Spleen (tissue), 11 donors: ENCODE data around the gene POU2F1. TPM values are rescaled to one million over a fixed set of nuclear protein-coding genes. Genes with fewer than 3 reads are reported as not detected.

ENCODE experiments used
- DNase-seq: peaks from one replicate; pipeline ENCODE4 v3.0.0-alpha.2; 2020
- H3K27ac ChIP-seq, 8 donors: fragments of 200-600 bp; sonication (generic) in 7 of 8; 1 replicate in 4 of 8; 2 replicates in 4 of 8; pipeline versions ENCODE4 v1.5.0 to v1.8.0; 2016 to 2021; ENCODE audit warnings: inconsistent platforms in 4 of 8, mild to moderate bottlenecking in 4 of 8, moderate library complexity in 1 of 8
- H3K27me3 ChIP-seq, 7 donors: fragments of 200-600 bp; sonication (generic) in 6 of 7; replicated peaks in 1 of 7; 1 replicate in 4 of 7; 2 replicates in 3 of 7; pipeline versions ENCODE4 v1.5.0 to v1.8.0; 2016 to 2021; ENCODE audit warnings: inconsistent platforms in 3 of 7, mild to moderate bottlenecking in 1 of 7
- H3K36me3 ChIP-seq, 6 donors: fragments of 200-600 bp; sonication (generic) in 5 of 6; 1 replicate in 4 of 6; 2 replicates in 2 of 6; pipeline versions ENCODE4 v1.5.0 to v1.8.0; 2016 to 2021; ENCODE audit warnings: inconsistent platforms in 2 of 6
- H3K4me1 ChIP-seq, 6 donors: fragments of 200-600 bp; sonication (generic) in 5 of 6; 1 replicate in 3 of 6; 2 replicates in 3 of 6; pipeline versions ENCODE4 v1.5.0 to v1.8.0; 2016 to 2021; ENCODE audit warnings: inconsistent platforms in 3 of 6
- H3K4me3 ChIP-seq, 8 donors: fragments of 200-600 bp; sonication (generic) in 7 of 8; 1 replicate in 4 of 8; 2 replicates in 4 of 8; pipeline versions ENCODE4 v1.5.0 to v1.8.0; 2016 to 2021; ENCODE audit warnings: inconsistent platforms in 4 of 8, mild to moderate bottlenecking in 4 of 8, moderate library complexity in 2 of 8
- H3K9me3 ChIP-seq, 8 donors: fragments of 200-600 bp; sonication (generic) in 7 of 8; 1 replicate in 4 of 8; 2 replicates in 4 of 8; pipeline versions ENCODE4 v1.5.0 to v1.8.0; 2016 to 2021; ENCODE audit warnings: inconsistent platforms in 4 of 8
- CTCF ChIP-seq, 11 experiments: fragments of 200-600 bp in 7 of 11; fragments of 450-650 bp in 4 of 11; sonication (generic) in 4 of 11; IDR thresholded peaks in 8 of 11; conservative IDR thresholded peaks in 3 of 11; 1 replicate in 7 of 11; 2 replicates in 4 of 11; pipeline versions ENCODE4 v1.4.0 to v1.8.0; 2016 to 2021; ENCODE audit warnings: antibody characterized with exemption in 11 of 11, inconsistent platforms in 4 of 11, mild to moderate bottlenecking in 1 of 11
- POLR2A ChIP-seq, 3 donors: fragments of 450-650 bp; IDR thresholded peaks; one replicate each; pipeline ENCODE4 v1.5.1; 2017; ENCODE audit warnings: antibody characterized with exemption in 3 of 3, mild to moderate bottlenecking in 1 of 3
- POLR2AphosphoS5 ChIP-seq, 3 donors: sonication (generic); formaldehyde crosslinking; IDR thresholded peaks; one replicate each; pipeline ENCODE4 v1.5.1; 2017; ENCODE audit warnings: antibody characterized with exemption in 3 of 3
- WGBS, 5 donors: extraction: QIAGEN DNeasy Blood & Tissue Kit in 3 of 5; methylation state at CpG; one replicate each; pipeline versions ENCODE4 v1.1.5 to v1.1.7; 2013 to 2018; 5-methylcytosine and 5-hydroxymethylcytosine counted together
- intact Hi-C: fragments of 100-400 bp; cut with DNase I; formaldehyde crosslinking; loops from one replicate; pipeline ENCODE4 v1.15.0; 2023; ENCODE audit warnings: low total_unique reads
- polyA plus RNA-seq, 3 donors: library from polyadenylated mRNA; stranded (reverse); fragments of 200-250 nt; gene quantifications; one replicate each; pipeline ENCODE4 v1.2.1, GENCODE V29; 2013
- total RNA-seq, 7 donors: library from RNA; depleted of rRNA in 3 of 7; stranded (reverse); fragments of >200 nt in 3 of 7; fragmentation: NEBNext Ultra II Directional in 4 of 7; extraction: Animal tissue kit (Norgen Biotek cat#: 25700) in 4 of 7; gene quantifications; one replicate each; pipeline versions ENCODE4 v1.1.0 to v1.2.1, GENCODE V29; 2016 to 2021
- donor health status: healthy with polysubstance abuse.
- donor health status: DM: no; HTN: no; CAD: no; lungs with moderate emphysema.
- donor health status: DM: no; HTN: no; CAD: no.
- donor health status: Bipolar disorder and iron deficiency.
- donor health status: healthy.
- donor health status: DM: no; HTN: no; CAD: no.
- donor health status: DM: yes; HTN: yes; CAD: no.

The POU2F1 gene
- total and polyA plus RNA-seq, 10 donors, result 1.8 to 60.3 (median 27.4) TPM

GRCh38 chr1:167332503-167332902, 111.8 kb downstream of the POU2F1 start:
- 19 to 62% (median 24%) methylated on average over 1 of the region's 1 CpG for WGBS, 5 donors
- Histone ChIP-seq H3K36me3 (peaks cover 0 to 33% (median 1%) of the 10 kb centered on the region in 6 donors), H3K9me3 (peaks cover 0 to 14% (median 9%) of the 10 kb centered on the region in 8 donors), H3K27me3 (no peaks in the 10 kb centered on the region), H3K27ac (peak overlapping the region in 4 of 8 donors; percentile 21 to 83 (median 80)), H3K4me3 (peak overlapping the region in 2 of 8 donors; percentile 34 to 62), H3K4me1 (peaks cover 5 to 66% (median 41%) of the 10 kb centered on the region in 6 donors)
- intact Hi-C loops, result no loop called here
- DNase-seq, result no peak
- no peak for TF ChIP-seq CTCF (IDR thresholded peaks at IDR 0.05 in 8 of 11, conservative IDR thresholded peaks at IDR 0.05 in 3 of 11)
- no peak for TF ChIP-seq POLR2A (IDR thresholded peaks at IDR 0.05)
- no peak for TF ChIP-seq POLR2AphosphoS5 (IDR thresholded peaks at IDR 0.05)

- peaks cover 0 to 39% (median 7%) of the 10 kb centered on the region in 6 donors for H3K36me3 ChIP-seq
- no peak for TF ChIP-seq CTCF (IDR thresholded peaks at IDR 0.05 in 8 of 11, conservative IDR thresholded peaks at IDR 0.05 in 3 of 11)
- no peak for TF ChIP-seq POLR2A (IDR thresholded peaks at IDR 0.05)
- peaks cover 0 to 20% (median 13%) of the 10 kb centered on the region in 8 donors for H3K9me3 ChIP-seq
- peak overlapping the region in 1 of 8 donors; percentile 62 for H3K4me3 ChIP-seq
- 69 to 76% (median 72%) methylated on average over 2 of the region's 2 CpGs for WGBS, 5 donors
- no peaks in the 10 kb centered on the region for H3K27me3 ChIP-seq
- DNase-seq, result no peak
- H3K4me1 ChIP-seq, result peaks cover 4 to 60% (median 41%) of the 10 kb centered on the region in 6 donors
- intact Hi-C loops, result no loop called here
- peak overlapping the region in 2 of 8 donors; percentile 82 to 83 for H3K27ac ChIP-seq
These were observed 112.4 kb downstream of the POU2F1 start for GRCh38 chr1:167333124-167333523.

DNA sequence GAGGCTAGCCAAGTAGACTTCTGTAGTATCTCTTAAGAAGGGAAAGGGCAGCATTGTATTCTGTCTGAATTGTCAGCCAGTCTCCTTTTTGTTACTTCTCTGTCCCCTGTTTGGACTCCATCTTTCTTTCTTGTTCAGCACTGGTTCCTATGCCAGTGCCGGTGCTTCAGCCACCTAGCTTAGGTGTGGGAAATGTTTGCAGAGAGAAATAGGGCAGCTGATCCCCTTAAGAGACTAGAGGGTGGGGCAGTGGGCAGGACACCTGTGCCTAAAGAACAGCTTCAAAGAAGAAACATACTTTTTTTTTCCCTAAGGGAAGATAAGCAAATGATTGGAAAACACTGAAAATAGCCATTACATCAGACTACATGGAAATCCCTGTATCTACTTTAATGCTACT, 113.0 kb downstream of the POU2F1 start:
- Histone ChIP-seq H3K36me3 (peaks cover 0 to 45% (median 8%) of the 10 kb centered on the region in 6 donors), H3K4me1 (peaks cover 0 to 54% (median 36%) of the 10 kb centered on the region in 6 donors), H3K4me3 (peak overlapping the region in 1 of 8 donors; percentile 62), H3K27me3 (no peaks in the 10 kb centered on the region), H3K9me3 (peaks cover 0 to 26% (median 13%) of the 10 kb centered on the region in 8 donors), H3K27ac (peak overlapping the region in 2 of 8 donors; percentile 82 to 83)
- intact Hi-C loops, result no loop called here
- WGBS, 5 donors, result 76 to 100% (median 90%) methylated on average over 1 of the region's 1 CpG
- DNase-seq, result no peak
- TF ChIP-seq CTCF (IDR thresholded peaks at IDR 0.05 in 8 of 11, conservative IDR thresholded peaks at IDR 0.05 in 3 of 11), result no peak
- TF ChIP-seq POLR2A (IDR thresholded peaks at IDR 0.05), result no peak
- no peak for TF ChIP-seq POLR2AphosphoS5 (IDR thresholded peaks at IDR 0.05)

- no peak for DNase-seq
- Histone ChIP-seq H3K4me1 (peaks cover 0 to 10% (median 0%) of the 10 kb centered on the region in 6 donors), H3K27ac (no peak overlapping the region), H3K27me3 (no peaks in the 10 kb centered on the region), H3K4me3 (no peak overlapping the region), H3K9me3 (peaks cover 0 to 29% (median 15%) of the 10 kb centered on the region in 8 donors), H3K36me3 (peaks cover 0 to 50% (median 8%) of the 10 kb centered on the region in 6 donors)
- intact Hi-C loops, result no loop called here
- TF ChIP-seq POLR2AphosphoS5 (IDR thresholded peaks at IDR 0.05) (no peak), CTCF (IDR thresholded peaks at IDR 0.05 in 8 of 11, conservative IDR thresholded peaks at IDR 0.05 in 3 of 11) (no peak), POLR2A (IDR thresholded peaks at IDR 0.05) (no peak)
These were observed 118.7 kb downstream of the POU2F1 start for GRCh38 chr1:167339405-167339804.
